Fibroblast of skin of scalp (primary cell): ENCODE results near the gene RGS1.

ENCODE experiments used
- DNase-seq: peaks from one replicate; pipeline ENCODE4 v3.0.0-alpha.2; 2013

RGS1 gene

DNA sequence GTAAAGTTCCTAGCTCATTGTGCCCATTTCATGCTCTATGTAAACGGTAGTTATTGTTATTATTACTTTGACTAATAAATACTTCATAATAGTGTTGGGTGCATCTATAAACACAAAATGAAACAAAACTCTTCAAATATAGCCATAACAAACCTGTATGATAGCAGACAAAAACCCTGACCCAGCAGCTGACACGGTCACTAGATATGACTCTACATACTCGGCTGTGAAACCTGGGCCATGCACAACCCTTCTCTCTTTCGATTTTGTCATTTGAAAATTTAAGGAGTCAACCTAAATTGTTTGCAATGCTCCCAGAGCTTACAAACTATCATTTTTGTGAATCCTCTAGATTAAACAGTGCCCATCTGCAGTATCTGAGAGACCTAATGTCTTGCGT lies 52.3 kb downstream of the RGS1 start:
- no peak for DNase-seq

DNA sequence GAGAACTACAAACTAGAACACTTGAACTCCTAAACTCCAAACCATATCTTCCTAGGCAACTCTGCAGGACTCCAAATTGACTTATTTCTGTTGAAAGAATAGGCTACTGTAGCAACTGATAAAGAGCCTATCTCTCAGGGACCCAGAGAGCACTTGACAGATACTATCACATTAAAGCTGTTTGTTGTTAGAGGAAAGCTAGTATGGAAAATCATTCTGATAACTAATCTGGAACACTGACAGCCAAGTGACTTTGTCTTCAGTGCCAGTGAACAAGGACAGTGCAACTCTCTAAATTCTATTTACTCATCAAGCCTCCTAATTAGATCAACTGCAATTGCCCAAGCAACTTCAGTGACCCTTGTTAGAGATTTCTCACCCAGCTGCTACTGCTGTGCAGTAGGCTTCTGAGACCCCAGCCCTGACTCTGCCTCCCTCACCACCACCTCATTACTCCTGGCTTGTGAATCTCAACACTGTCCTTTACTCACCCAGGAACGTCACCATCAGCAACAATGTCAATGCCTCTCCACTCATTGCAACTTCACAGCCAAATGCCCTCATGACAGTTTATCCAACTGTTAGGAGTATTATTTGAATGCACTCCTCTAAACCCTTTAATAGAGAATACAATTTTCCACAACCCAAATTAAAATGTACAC lies 53.0 kb downstream of the RGS1 start:
- DNase-seq, result no peak

DNA sequence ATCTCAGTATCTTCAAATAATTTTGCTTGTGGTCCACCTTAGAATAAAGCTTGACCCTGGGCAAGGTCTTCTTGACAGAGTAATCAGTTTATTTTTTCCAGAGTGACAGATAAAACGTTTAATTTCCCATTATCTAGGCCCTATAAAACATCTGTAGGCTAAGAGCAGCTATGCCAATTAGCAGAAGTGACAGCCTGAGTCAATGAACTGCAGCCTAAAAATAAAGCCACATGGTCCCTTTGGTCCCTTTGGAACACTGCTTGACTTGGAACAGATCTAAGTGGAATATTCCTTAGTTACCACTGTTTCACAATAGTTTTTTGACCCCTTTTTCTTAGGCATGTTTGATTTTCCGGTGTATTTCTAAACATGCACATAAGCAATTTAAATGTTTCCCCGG lies 54.0 kb downstream of the RGS1 start:
- no peak for DNase-seq
